Right lobe of liver (tissue), 6 donors: ENCODE results near the gene RSAD1. TPM values are rescaled to one million over a fixed set of nuclear protein-coding genes. Genes with fewer than 3 reads are reported as not detected.
"Not testable (repeated sequence)": the region's sequence is repeated elsewhere in the genome, so short reads cannot be mapped to it uniquely, and the experiment has no call there.

Experiments
- ATAC-seq, 4 donors: fragments of 200-7000 bp; cut with Tn5 transposase; one replicate each; pipeline ENCODE4 v1.9.1; 2020; ENCODE audit warnings: mild to moderate bottlenecking in 4 of 4, moderate library complexity in 4 of 4
- DNase-seq, 3 donors: peaks; one replicate each; pipeline ENCODE4 v3.0.0-alpha.2; 2020
- H3K27ac ChIP-seq, 3 donors: fragments of 200-600 bp; one replicate each; pipeline ENCODE4 v1.8.0; 2022
- H3K27me3 ChIP-seq, 2 donors: fragments of 200-600 bp; one replicate each; pipeline ENCODE4 v1.8.0; 2022
- H3K36me3 ChIP-seq, 4 donors: fragments of 200-600 bp; sonication (generic) in 1 of 4; one replicate each; pipeline versions ENCODE4 v1.5.1 to v1.8.0; 2017 to 2022; ENCODE audit warnings: control low read depth in 1 of 4
- H3K4me1 ChIP-seq, 4 donors: fragments of 200-600 bp; sonication (generic) in 1 of 4; one replicate each; pipeline versions ENCODE4 v1.5.1 to v1.8.0; 2017 to 2022; ENCODE audit warnings: control low read depth in 1 of 4
- H3K4me3 ChIP-seq, 3 donors: fragments of 200-600 bp; one replicate each; pipeline ENCODE4 v1.8.0; 2022
- H3K9me3 ChIP-seq, 4 donors: fragments of 200-600 bp; sonication (generic) in 1 of 4; one replicate each; pipeline versions ENCODE4 v1.5.1 to v1.8.0; 2017 to 2022; ENCODE audit warnings: control low read depth in 1 of 4
- CTCF ChIP-seq, 4 donors: fragments of 200-600 bp in 3 of 4; fragments of 450-650 bp in 1 of 4; IDR thresholded peaks; one replicate each; pipeline versions ENCODE4 v1.5.1 to v1.8.0; 2016 to 2022; ENCODE audit warnings: antibody characterized with exemption in 4 of 4, mild to moderate bottlenecking in 2 of 4
- POLR2A ChIP-seq: fragments of 450-650 bp; IDR thresholded peaks from one replicate; pipeline ENCODE4 v1.6.1; 2017; ENCODE audit warnings: antibody characterized with exemption, mild to moderate bottlenecking
- WGBS: methylation state at CpG from one replicate; pipeline ENCODE4 v1.1.6; 2018; ENCODE audit warnings: low coverage, low lambda C conversion rate; ENCODE audit not compliant: insufficient coverage; ENCODE audit errors: missing lambda C conversion rate; 5-methylcytosine and 5-hydroxymethylcytosine counted together
- intact Hi-C, 2 donors: fragments of 100-400 bp; cut with DNase I; formaldehyde crosslinking; loops; one replicate each; pipeline versions ENCODE4 v1.11.2 to v1.14.1; 2022
- total RNA-seq, 6 experiments: library from RNA; depleted of rRNA in 2 of 6; stranded (reverse); fragments of >200 nt in 2 of 6; fragmentation: NEBNext Ultra II Directional in 3 of 6; extraction: Animal tissue kit (Norgen Biotek cat#: 25700) in 3 of 6; gene quantifications; one replicate each; pipeline versions ENCODE4 v1.1.0 to v1.2.4, GENCODE V29; 2016 to 2023
- donor health status: DM: no; HTN: yes; CAD: no.
- donor health status: DM: no; HTN: no; CAD: no.
- donor health status: DM: no; HTN: no; CAD: no.
- donor health status: DM: no; HTN: yes; CAD: no.
- donor health status: DM: no; HTN: yes; CAD: no.

The RSAD1 gene
- total RNA-seq, 6 experiments from 2014 or later, result 17.9 to 26.6 (median 23.4) TPM

- TF ChIP-seq CTCF (IDR thresholded peaks at IDR 0.05) (no peak), POLR2A (no peak)
- Histone ChIP-seq H3K27me3 (no peaks in the 10 kb centered on the region), H3K9me3 (no peaks in the 10 kb centered on the region), H3K4me1 (peaks cover 0 to 56% (median 15%) of the 10 kb centered on the region in 4 donors), H3K4me3 (no peak overlapping the region), H3K36me3 (peaks cover 0 to 8% (median 0%) of the 10 kb centered on the region in 4 donors), H3K27ac (peak overlapping the region in 1 of 3 donors; percentile 79)
- DNase-seq (no peak), ATAC-seq (no peak)
- WGBS, result no CpG with 5 or more reads among the region's 11 CpGs
- intact Hi-C loops, result no loop called here
Observed at GRCh38 chr17:50473901-50474300, 4.8 kb upstream of the RSAD1 start.

- Histone ChIP-seq H3K27ac (peak overlapping the region in 1 of 3 donors; percentile 79), H3K4me3 (no peak overlapping the region)
- WGBS, result 37% methylated on average over 5 of the region's 6 CpGs
Observed at GRCh38 chr17:50474523-50474922, 4.1 kb upstream of the RSAD1 start.

GRCh38 chr17:50475362-50475761 is 3.3 kb upstream of the RSAD1 start:
- Histone ChIP-seq H3K27ac (peak overlapping the region in 2 of 3 donors; percentile 13 to 79), H3K4me1 (peaks cover 0 to 62% (median 17%) of the 10 kb centered on the region in 4 donors), H3K27me3 (no peaks in the 10 kb centered on the region), H3K4me3 (peak overlapping the region in 2 of 3 donors; percentile 46 to 47), H3K9me3 (no peaks in the 10 kb centered on the region), H3K36me3 (peaks cover 0 to 8% (median 0%) of the 10 kb centered on the region in 4 donors)
- intact Hi-C loops, result loop anchor here in 1 of 2 donors (5.0 kb wide), 1 partner anchor 48 kb away; the partner anchor contains the start of gene ACSF2
- TF ChIP-seq CTCF (IDR thresholded peaks at IDR 0.05), result no peak
- WGBS, result 54% methylated on average over 4 of the region's 4 CpGs
- ATAC-seq (no peak), DNase-seq (no peak)

More at GRCh38 chr17:50474523-50474922, 4.1 kb upstream of the RSAD1 start:
- TF ChIP-seq CTCF (IDR thresholded peaks at IDR 0.05) (no peak), POLR2A (no peak)
- Histone ChIP-seq H3K9me3 (no peaks in the 10 kb centered on the region), H3K36me3 (peaks cover 0 to 8% (median 0%) of the 10 kb centered on the region in 4 donors), H3K4me1 (peaks cover 0 to 54% (median 14%) of the 10 kb centered on the region in 4 donors), H3K27me3 (no peaks in the 10 kb centered on the region)
- ATAC-seq (peak; percentile 2 to 21 (median 10)), DNase-seq (peak in 2 of 3 donors; percentile 76 to 77)
- intact Hi-C loops, result no loop called here

GRCh38 chr17:50475775-50476544 is 2.7 kb upstream of the RSAD1 start:
- Histone ChIP-seq H3K4me1 (peaks cover 0 to 64% (median 17%) of the 10 kb centered on the region in 4 donors), H3K4me3 (peak overlapping the region in 2 of 3 donors; percentile 46 to 47), H3K27ac (peak overlapping the region; percentile 43 to 92 (median 79))
- H3K36me3 ChIP-seq, H3K27me3 ChIP-seq, H3K9me3 ChIP-seq: not testable (repeated sequence)
- intact Hi-C loops, result loop anchor here in 1 of 2 donors (5.0 kb wide), 1 partner anchor 49 kb away; the partner anchor contains the start of gene ACSF2
- WGBS, result 16% methylated on average over 25 of the region's 33 CpGs
- peak; percentile 25 to 44 (median 28) for ATAC-seq
- peak in 1 of 3 donors; percentile 69 for DNase-seq
